ENCODE data around the gene WDR7.

Gene WDR7

GRCh38 chr18:56872140-56872539 lies 221.0 kb downstream of the WDR7 start:
- no peak overlapping the region for H3K27ac ChIP-seq
- TF ChIP-seq CTCF (IDR thresholded peaks at IDR 0.05): no peak
- TF ChIP-seq ZFX (IDR thresholded peaks at IDR 0.05; ENCODE audit: borderline replicate concordance): no peak

GRCh38 chr18:56873441-56874140 lies 222.4 kb downstream of the WDR7 start:
- no peak overlapping the region for H3K27ac ChIP-seq

GRCh38 chr18:56878711-56879110 lies 227.6 kb downstream of the WDR7 start:
- no peak overlapping the region for H3K27ac ChIP-seq

More at GRCh38 chr18:56873441-56874140, 222.4 kb downstream of the WDR7 start:
- TF ChIP-seq ZFX (IDR thresholded peaks at IDR 0.05; ENCODE audit: borderline replicate concordance) (no peak), CTCF (IDR thresholded peaks at IDR 0.05) (no peak)

GRCh38 chr18:56884511-56884910 lies 233.4 kb downstream of the WDR7 start:
- TF ChIP-seq CTCF (IDR thresholded peaks at IDR 0.05) (no peak), ZFX (IDR thresholded peaks at IDR 0.05; ENCODE audit: borderline replicate concordance) (no peak)
- no peak overlapping the region for H3K27ac ChIP-seq

More at GRCh38 chr18:56878711-56879110, 227.6 kb downstream of the WDR7 start:
- TF ChIP-seq CTCF (IDR thresholded peaks at IDR 0.05): no peak
- no peak for TF ChIP-seq ZFX (IDR thresholded peaks at IDR 0.05; ENCODE audit: borderline replicate concordance)

- TF ChIP-seq CTCF (IDR thresholded peaks at IDR 0.05): no peak
- TF ChIP-seq ZFX (IDR thresholded peaks at IDR 0.05; ENCODE audit: borderline replicate concordance): no peak
- no peak overlapping the region for H3K27ac ChIP-seq
These were observed 237.8 kb downstream of the WDR7 start for GRCh38 chr18:56888978-56889377.

- TF ChIP-seq CTCF (IDR thresholded peaks at IDR 0.05) (no peak), ZFX (IDR thresholded peaks at IDR 0.05; ENCODE audit: borderline replicate concordance) (no peak)
- no peak overlapping the region for H3K27ac ChIP-seq
These were observed 238.5 kb downstream of the WDR7 start for GRCh38 chr18:56889621-56890020.

GRCh38 chr18:56890632-56891031 lies 239.5 kb downstream of the WDR7 start:
- TF ChIP-seq CTCF (IDR thresholded peaks at IDR 0.05) (no peak), ZFX (IDR thresholded peaks at IDR 0.05; ENCODE audit: borderline replicate concordance) (no peak)
- H3K27ac ChIP-seq: no peak overlapping the region
